T-helper 1 cell treated with Interleukin-12 subunit alpha and Interleukin-12 subunit beta and Interleukin-4 antibody, amounts not matched to agents 30 ng/mL and 1 ng/mL, for 36 hours (primary cell): ENCODE results near the gene ATXN7L1. TPM values are rescaled to one million over a fixed set of nuclear protein-coding genes. Genes with fewer than 3 reads are reported as not detected.
"Not testable (repeated sequence)": the region's sequence is repeated elsewhere in the genome, so short reads cannot be mapped to it uniquely, and the experiment has no call there.

Experiments
- intact Hi-C: fragments of 100-400 bp; cut with micrococcal nuclease; formaldehyde crosslinking; loops from one replicate; pipeline ENCODE4 v1.15.1; 2024
- total RNA-seq: library from RNA; stranded (reverse); gene quantifications from 2 replicates; pipeline ENCODE4 v1.2.3, GENCODE V29; 2022

Gene ATXN7L1
- total RNA-seq, 1 donor from 2014 or later, result 13.5 TPM

DNA sequence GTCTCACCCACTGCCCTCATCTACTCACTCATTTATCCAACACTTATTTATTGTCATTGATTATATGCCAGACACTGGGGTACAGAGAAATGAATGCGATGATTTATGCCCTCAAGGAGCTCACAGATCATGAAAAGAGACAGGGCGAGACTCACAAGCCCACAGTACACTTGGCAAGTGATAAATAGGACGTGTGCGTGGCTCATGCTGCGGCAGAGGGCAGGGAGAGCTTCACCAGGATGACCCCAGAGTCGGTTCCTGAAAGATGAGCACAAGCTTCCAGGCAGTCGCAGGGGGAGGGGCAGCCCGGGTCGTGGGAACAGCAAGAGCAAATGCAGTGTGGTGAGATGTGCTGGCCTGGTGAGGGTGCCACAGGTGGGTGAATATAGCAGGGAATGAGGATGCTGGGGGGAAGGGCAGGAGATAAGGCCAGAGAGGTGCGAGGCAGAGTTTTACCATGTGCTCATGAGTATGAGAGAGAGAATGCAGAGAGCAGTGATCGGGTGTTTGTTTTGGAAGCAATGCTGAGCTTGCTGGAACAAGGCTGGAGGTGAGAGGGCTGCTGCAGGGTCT, 70.9 kb downstream of the ATXN7L1 start:
- intact Hi-C loops, result loop anchor here (5.0 kb wide), 1 partner anchor 622 kb away; no protein-coding TSS in a partner anchor

GRCh38 chr7:105803429-105803736, 73.0 kb downstream of the ATXN7L1 start:
- intact Hi-C loops, result no loop called here

GRCh38 chr7:105802604-105803428, 73.6 kb downstream of the ATXN7L1 start:
- intact Hi-C loops, result no loop called here

DNA sequence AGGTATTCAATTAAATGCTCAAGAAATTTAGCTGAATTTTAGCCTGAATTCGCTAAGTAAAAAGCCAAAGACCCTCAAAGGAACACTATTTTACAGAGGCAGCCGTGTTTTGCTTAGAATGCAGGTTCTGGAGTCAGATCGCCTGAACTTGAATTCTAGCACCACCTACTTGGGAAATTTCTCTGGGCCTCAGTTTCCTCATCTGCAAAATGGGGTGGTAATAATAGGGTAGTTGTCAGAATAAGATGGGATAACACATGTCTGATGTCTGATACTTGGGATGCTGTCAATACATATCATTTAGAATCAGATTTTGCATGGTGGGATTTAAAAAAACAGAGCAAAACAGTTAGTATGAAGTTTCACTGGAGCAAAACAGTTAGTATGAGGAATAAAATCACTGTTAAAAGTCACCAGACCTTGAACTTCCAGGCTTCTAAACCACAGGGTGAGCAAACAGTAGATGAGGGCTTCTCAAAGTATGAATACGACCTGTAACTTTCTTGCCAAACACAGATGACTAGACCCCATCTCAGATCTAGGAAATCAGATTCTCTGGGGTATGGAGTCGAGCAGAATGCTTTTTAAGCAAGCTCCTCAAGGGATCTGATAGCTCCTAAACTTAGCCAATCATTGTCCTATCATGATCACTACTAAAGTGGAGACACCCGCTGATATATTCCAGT, 75.4 kb downstream of the ATXN7L1 start:
- intact Hi-C loops, result loop anchor here (1.0 kb wide), 1 partner anchor 8 kb away; no protein-coding TSS in a partner anchor

GRCh38 chr7:105800442-105800841, 76.0 kb downstream of the ATXN7L1 start:
- intact Hi-C loops, result loop anchor here (1.0 kb wide), 1 partner anchor 9 kb away; no protein-coding TSS in a partner anchor

DNA sequence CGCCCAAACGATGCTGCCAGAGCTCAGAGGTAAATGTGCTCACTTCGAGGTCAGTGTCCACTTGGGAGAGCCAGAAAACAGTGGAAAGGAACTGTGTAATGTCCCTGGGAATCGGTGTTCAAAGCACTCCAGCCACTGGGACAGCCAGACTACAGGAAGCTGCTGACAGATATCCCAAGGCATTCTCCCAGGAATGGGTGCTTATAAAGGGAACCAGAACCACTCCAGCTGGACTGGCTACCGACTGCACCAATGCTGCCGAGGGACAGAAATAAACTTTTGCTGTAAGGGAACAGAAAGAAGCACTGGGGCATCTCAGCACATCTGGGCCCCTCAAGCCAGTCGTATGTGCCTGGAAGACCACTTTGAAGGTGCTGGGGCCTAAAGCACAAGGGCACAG, 76.7 kb downstream of the ATXN7L1 start:
- intact Hi-C loops, result loop anchor here (1.0 kb wide), 1 partner anchor 10 kb away; no protein-coding TSS in a partner anchor

DNA sequence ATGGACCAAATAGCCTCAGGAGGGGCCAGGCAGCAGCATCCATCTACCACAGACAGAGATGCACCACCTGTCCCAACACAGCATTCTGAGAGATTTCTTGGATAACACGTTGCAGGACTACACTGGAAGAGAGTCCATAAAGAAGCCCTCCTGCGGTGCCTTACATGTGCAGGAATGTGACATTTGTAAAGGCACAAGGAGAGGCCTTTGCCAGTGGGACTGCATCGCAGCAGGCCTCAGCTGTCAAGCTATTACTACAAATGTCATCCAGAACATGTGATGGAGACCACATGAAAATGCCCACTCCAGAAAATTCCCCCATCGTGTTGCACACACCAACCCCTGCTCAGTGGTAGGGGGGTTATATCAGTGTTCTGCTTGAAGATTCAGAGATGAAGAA, 77.4 kb downstream of the ATXN7L1 start:
- intact Hi-C loops, result no loop called here

DNA sequence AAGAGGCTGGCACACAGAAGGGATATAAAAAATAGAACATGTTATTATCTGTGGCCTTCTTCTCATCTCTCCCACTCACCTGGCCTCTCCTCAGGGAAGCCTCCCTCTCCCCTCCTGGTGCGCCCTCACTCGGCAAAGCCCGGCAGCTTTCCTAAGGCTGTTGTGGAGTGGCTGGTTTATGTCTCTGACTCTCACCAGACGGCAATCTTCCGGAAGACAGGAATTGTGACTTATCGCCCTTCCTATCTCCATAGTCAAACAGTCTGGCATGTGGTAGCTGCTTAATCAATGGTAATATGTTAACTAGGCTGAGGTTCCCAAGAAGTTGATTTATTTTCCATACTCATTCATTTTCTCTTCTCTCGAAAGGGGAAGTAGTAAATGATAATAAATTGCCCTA, 78.7 kb downstream of the ATXN7L1 start:
- intact Hi-C loops, result no loop called here

DNA sequence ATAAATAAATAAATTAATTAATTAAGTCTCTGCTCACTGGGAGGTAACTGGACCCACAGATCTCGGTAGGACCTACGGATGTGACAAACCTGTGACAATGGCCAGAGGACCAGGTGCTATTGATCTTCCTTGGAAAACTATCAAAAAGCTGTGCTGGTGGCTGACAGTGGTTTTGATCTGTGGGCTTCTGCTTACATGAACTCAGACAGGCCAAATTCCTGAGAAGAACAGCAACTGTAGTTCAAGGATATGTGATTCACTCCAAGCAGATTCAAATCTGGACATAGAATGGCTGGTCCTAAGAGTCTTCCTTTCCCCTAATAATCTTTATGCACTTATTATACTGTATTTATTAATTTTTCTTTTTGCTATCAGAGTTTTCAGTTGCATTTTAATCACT, 80.0 kb downstream of the ATXN7L1 start:
- intact Hi-C loops, result no loop called here

DNA sequence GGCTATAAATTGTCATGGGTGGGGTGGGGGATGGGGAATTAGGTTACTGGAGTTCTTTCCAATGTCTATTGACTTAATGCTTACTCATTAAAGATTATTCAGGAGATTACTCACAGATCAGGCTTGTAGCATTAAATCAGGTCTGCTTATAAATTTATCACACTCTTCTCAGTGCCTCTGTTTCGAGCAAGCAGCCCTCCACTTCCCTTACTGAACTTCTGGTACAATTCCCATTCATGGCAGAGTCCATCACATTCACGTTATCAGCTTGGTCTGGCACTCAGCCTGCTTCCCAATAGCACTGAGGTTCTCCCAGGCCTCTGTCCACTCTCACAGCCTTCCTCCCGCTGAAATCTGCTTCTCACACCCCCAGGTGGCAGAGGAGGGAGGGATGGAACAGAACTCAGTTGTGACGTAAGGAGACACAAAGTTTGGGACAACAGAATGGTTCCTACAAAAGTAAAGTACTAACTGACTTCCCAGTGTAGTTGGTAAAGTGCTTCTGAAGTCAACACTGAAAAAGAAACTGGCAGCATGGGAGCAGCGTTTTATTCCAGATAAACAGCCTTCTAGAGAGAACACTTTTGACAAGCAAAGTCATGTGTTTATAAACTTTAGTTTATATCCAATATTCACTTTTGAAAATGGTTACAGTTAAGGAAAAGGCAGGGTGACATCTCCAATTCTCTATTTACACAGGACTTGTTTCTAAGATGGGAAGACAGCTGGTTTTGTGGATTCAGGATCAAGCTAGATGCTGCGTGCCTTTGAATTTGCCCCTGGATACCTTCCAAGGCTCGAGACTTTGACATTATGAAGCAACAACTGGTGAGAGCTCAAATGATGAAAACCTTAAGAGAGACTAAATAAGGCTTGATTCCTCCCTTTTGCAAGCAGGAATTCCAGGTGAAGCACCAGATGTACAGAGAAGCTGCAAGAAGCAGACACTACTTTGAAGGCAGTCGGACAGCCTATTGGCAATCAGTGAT, 81.4 kb downstream of the ATXN7L1 start:
- intact Hi-C loops, result no loop called here

GRCh38 chr7:105792488-105793370, 83.7 kb downstream of the ATXN7L1 start:
- intact Hi-C loops, result no loop called here

DNA sequence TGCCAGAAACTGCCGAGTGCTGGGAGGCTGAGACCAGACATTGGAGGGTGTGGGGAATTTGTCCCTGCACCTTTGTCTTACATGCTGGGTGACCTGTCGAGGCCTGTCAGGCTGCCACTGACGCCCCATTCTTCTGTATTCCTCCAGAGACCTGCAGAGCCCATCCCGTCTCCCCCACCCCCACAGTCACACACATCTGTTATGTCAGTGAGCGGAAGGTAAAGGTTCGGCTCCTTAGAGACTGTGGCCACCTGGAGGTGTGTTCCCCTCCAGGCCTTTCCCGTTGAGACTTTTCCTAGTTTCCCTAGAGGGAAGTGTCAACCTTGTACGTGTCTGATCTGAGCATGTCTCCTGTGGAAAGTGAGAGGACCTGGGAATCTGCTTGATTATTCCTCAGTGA, 84.5 kb downstream of the ATXN7L1 start:
- intact Hi-C loops, result no loop called here

DNA sequence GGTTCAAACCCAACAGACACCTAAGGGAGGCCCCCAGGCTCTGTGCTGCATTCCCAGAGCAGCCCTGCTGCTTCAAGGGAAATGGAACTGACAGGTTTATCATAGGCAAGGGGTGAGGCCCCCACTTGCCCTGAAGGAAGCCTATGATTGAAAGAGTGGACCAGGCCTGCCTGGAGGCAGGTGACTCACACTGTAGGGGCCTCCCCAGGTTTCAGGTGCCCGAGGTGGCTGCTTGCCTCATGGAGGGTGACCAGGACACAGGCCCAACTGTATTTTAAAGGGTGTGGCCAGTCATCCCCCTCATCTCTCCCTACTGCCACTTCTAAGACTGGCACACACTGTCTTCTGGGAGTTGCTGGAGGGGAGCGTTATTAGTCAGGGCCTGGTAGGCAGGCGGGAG, 85.4 kb downstream of the ATXN7L1 start:
- intact Hi-C loops, result no loop called here

- intact Hi-C loops, result not testable (repeated sequence)
These were observed 85.9 kb downstream of the ATXN7L1 start for GRCh38 chr7:105790452-105790851.

DNA sequence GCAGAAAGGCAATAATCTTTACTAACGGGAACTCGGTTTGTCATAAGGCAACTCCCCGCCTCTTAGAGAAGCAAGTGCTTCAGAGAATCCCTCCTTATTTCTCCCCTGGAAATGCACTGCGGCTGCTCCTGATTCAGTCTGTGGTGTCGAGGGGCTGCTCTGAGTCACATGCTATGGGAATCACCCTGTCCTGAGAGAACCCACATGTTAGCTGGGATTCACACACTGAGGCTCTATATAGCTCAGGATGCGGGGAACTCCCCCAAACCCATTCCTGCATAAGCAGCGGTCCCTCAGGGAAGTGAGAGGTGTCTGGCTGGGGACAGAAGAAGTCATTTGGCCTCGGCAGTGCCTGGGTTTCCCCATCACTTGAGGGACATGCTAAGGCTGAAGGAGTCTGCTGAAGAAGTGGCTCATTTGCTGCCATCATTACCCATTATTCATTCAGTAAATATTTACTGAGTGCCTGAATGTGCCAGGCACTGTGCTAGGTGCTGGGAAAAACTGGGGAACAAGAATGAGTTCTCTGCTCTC, 87.5 kb downstream of the ATXN7L1 start:
- intact Hi-C loops, result no loop called here

- intact Hi-C loops, result no loop called here
These were observed 88.0 kb downstream of the ATXN7L1 start for GRCh38 chr7:105788356-105788755.

DNA sequence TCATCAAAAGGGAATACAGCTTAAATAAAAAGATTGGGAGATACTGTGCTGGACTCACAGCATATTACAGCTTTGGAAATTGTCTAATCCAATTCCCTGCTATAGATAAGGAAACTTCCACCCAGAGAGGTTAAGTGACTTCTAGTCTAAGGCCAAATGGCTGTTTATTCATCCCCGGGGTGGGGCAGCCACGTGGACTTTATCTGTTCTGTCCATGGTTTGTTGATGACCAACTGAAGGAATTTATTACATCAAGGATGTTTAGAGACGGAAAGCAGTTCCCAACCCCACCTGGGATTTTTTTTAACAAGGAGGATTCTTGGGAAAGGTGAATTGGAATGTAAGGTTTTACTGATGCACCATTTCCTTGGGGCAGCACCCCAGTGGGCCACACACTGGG, 88.6 kb downstream of the ATXN7L1 start:
- intact Hi-C loops, result no loop called here

- intact Hi-C loops, result no loop called here
These were observed 89.6 kb downstream of the ATXN7L1 start for GRCh38 chr7:105786520-105787470.
